GM10266 (cell line): ENCODE results near the gene NAB1.

Experiments used
- DNase-seq: peaks from one replicate; pipeline ENCODE4 v3.0.0; 2012; ENCODE audit errors: extremely low spot score
- TF ChIP-seq, protein P1 (sequence below): IDR thresholded peaks from 2 replicates; pipeline ENCODE4 v1.5.1; 2012; ENCODE audit warnings: mild to moderate bottlenecking, low read depth; ENCODE audit not compliant: control insufficient read depth, insufficient read depth; ENCODE audit errors: missing control alignments

NAB1 gene

DNA sequence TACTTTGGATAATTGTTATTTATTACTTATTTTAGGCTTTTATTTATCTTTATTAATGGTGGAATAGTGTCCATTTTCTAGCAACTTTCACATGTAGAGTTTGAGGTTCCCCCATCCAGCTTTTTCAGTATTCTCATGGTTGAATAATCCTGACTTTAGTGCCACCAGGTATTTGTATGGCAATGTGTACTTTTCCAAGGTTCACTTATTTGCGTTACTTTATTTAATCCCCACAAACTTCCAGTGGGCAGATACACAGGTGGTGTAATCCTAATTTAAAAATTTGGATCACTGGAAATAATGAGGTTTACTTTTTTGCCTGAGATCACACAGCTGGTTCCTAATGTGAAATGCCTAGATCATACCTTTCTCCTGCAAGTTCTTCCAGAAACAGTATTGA, 30.5 kb downstream of the NAB1 start:
- TF ChIP-seq, protein P1, sequence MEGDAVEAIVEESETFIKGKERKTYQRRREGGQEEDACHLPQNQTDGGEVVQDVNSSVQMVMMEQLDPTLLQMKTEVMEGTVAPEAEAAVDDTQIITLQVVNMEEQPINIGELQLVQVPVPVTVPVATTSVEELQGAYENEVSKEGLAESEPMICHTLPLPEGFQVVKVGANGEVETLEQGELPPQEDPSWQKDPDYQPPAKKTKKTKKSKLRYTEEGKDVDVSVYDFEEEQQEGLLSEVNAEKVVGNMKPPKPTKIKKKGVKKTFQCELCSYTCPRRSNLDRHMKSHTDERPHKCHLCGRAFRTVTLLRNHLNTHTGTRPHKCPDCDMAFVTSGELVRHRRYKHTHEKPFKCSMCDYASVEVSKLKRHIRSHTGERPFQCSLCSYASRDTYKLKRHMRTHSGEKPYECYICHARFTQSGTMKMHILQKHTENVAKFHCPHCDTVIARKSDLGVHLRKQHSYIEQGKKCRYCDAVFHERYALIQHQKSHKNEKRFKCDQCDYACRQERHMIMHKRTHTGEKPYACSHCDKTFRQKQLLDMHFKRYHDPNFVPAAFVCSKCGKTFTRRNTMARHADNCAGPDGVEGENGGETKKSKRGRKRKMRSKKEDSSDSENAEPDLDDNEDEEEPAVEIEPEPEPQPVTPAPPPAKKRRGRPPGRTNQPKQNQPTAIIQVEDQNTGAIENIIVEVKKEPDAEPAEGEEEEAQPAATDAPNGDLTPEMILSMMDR = no peak
- DNase-seq = no peak

DNA sequence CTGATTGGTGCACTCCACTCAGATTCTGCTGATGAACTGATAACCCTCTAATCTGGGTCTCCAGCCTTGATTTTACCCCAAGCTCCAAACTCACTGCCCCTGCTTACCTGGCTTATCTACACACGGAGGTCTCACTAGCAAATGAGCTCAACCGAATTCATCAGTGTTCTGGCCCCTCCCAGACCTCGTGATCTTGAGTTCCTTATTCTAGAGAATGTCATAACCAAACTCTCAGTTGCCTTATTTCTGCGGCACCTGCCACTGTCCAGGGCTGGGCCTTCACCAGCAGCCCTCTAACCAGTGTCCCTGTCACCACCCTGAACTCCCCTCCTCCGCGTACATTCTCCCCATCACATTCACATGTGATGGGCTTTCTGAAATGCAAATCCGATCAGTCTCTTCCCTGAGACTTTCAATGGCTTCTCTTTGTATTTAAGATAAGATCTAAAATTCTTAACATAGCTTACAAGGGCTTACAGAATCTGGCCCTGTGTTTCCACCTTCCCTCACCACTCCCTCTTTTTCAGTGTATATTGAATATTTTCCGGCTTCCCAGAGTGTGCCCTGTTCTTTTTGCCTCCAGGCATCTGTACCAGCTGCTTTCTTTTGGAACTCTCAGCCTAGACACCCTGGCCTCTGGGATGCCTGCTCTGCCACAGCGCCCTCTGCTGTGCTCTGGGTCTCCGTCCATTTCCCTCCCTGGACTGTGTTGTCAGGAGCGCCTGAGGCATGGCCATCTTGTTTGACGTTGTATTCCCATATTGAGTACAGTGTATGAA, 31.1 kb downstream of the NAB1 start:
- TF ChIP-seq, protein P1 = peak; percentile 82
- peak; percentile 46 for DNase-seq

DNA sequence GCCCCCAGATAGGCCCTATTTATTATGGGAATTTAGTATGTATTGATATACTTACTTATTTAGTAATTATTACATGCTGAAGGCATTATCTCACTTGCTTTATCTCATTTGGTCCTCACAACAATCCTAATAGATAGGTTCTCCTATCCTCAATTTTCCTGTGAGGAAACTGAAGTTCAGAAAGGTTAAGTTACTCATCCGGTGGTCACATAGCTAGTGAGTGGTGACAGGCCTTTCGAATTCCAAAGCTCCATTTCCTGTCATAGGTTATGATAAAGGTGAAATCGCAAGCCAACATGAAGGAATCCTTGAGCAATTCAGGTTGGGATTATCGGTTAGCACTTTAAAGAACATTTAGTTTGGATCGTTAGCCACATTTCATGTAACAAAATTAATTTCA, 33.3 kb downstream of the NAB1 start:
- DNase-seq = no peak
- TF ChIP-seq, protein P1 = no peak

DNA sequence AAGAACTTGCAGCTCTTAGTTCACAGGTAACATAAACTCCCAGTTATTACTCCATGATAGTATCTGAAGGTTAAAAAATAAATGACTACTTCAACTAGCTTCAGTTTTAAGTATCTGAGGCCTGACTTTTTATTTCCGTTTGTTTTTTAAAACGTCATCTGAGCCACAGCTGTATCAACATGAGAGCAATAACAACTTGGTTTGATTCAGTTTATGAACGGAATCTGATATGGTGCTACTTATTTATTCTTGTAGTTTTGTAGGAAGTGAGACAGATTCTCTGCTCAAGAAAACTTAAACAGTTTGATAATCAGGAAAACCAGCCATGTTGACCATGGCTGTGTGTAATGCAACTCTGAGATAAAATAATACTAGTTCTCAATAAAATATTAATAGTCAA, 34.9 kb downstream of the NAB1 start:
- DNase-seq = no peak
- TF ChIP-seq, protein P1 = no peak

DNA sequence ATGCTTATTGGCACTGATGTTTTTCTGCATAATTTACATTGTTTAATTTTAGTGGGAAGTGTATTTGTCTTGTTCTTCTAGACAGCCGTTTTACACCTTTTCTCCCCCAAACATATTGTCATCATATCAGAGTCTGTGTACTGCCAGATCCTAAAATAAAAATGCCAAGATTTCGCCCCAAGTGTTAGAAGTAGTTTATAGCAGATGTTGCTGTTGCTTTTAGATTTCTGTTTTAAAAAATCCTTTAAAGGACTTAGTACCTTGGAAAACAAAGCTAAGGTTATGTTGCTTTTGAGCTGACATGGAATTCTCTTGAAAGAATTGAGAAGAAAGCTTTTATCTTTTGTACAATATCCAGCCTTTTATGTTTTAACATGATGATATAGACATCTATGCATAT, 36.0 kb downstream of the NAB1 start:
- TF ChIP-seq, protein P1 = no peak
- DNase-seq = no peak

DNA sequence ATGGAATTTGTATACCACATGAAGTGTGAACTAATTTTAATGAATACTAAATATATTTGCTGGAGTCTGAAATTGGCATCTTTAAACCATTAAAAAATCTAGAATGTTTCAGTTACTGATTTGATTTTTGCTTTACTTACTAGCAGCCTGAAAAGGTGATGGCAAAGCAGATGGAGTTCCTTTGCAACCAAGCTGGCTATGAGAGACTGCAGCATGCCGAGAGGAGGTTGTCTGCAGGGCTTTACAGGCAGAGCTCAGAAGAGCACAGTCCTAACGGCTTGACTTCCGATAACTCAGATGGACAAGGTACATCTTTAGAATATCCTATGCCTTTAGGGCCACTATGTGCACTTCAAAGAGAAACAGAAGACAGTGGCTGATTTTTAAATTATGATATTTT, 36.5 kb downstream of the NAB1 start:
- no peak for DNase-seq
- TF ChIP-seq, protein P1 = no peak

DNA sequence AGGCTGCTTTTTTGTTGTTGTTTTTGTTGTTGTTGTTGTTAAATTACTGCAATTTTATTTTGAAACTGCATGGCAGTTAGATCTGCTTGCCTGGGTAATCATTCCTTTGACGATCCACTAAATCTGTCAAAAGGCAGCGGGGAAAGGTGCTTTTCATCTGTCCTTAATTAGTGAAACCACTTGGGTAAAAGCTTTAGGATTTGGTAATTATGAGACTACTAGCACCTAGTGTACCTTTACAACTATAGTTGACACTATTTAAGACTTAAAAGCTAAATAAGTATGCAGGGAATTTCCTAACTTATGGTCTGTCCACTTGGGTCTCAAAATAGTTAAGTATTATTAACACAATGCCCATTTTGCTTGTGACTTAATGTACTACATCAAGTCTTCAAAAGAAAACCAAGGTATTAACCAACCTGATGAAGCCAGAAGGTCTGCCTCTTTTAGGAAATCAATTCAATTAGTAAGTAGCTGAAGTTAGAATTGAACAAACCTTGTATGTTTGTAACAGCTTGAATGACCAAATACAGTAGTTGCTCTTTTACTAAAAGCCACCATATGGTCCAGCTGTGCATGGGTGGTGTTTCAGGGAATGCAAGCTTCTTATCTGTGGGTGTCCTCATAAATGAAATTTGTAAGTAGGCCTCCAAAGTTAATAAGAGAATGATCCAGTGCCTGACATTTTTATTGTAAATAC, 44.8 kb downstream of the NAB1 start:
- DNase-seq = no peak
- TF ChIP-seq, protein P1 = no peak
